WTC11 (cell line): ENCODE results near the gene WDFY3.

Experiments used
- CTCF ChIP-seq: fragments of 200-600 bp; IDR thresholded peaks from 2 replicates; pipeline ENCODE4 v1.8.0; 2022; ENCODE audit warnings: antibody characterized with exemption
- ETV6 ChIP-seq: sonication (generic); formaldehyde crosslinking; IDR thresholded peaks from 2 replicates; pipeline ENCODE4 v1.8.1; 2022; ENCODE audit warnings: mild to moderate bottlenecking, missing genetic modification reagents
- FOXJ3 ChIP-seq: sonication (generic); formaldehyde crosslinking; IDR thresholded peaks from 2 replicates; pipeline ENCODE4 v1.9.0; 2021; ENCODE audit warnings: missing genetic modification reagents, mild to moderate bottlenecking, borderline replicate concordance
- IRF1 ChIP-seq: sonication (generic); formaldehyde crosslinking; IDR thresholded peaks from 2 replicates; pipeline ENCODE4 v1.8.0; 2023; ENCODE audit warnings: missing genetic modification reagents
- IRF2 ChIP-seq: sonication (generic); formaldehyde crosslinking; IDR thresholded peaks from 2 replicates; pipeline ENCODE4 v1.8.0; 2022; ENCODE audit warnings: low read depth, missing genetic modification reagents, borderline replicate concordance
- NFE2L1 ChIP-seq: sonication (generic); formaldehyde crosslinking; IDR thresholded peaks from 2 replicates; pipeline ENCODE4 v1.8.1; 2023; ENCODE audit warnings: missing genetic modification reagents
- NR1H2 ChIP-seq: sonication (generic); formaldehyde crosslinking; IDR thresholded peaks from 2 replicates; pipeline ENCODE4 v1.9.0; 2021; ENCODE audit warnings: mild to moderate bottlenecking, moderate library complexity, missing genetic modification reagents
- NR2C2 ChIP-seq: sonication (generic); formaldehyde crosslinking; IDR thresholded peaks from 2 replicates; pipeline ENCODE4 v1.8.0; 2022; ENCODE audit warnings: mild to moderate bottlenecking, missing genetic modification reagents
- STAT6 ChIP-seq: sonication (generic); formaldehyde crosslinking; conservative IDR thresholded peaks from 2 replicates; pipeline ENCODE4 v1.8.1; 2023; ENCODE audit warnings: mild to moderate bottlenecking, low read depth, missing genetic modification reagents, moderate library complexity
- TEAD4 ChIP-seq: sonication (generic); formaldehyde crosslinking; IDR thresholded peaks from 2 replicates; pipeline ENCODE4 v1.8.0; 2022; ENCODE audit warnings: mild to moderate bottlenecking, missing genetic modification reagents
- USF2 ChIP-seq: sonication (generic); formaldehyde crosslinking; IDR thresholded peaks from 2 replicates; pipeline ENCODE4 v1.8.1; 2023; ENCODE audit warnings: mild to moderate bottlenecking, missing genetic modification reagents, moderate library complexity
- ZBTB43 ChIP-seq: sonication (generic); formaldehyde crosslinking; IDR thresholded peaks from 2 replicates; pipeline ENCODE4 v1.8.1; 2023; ENCODE audit warnings: mild to moderate bottlenecking, missing genetic modification reagents
- ZNF425 ChIP-seq: fragments of 250-450 bp; sonication (Bioruptor Pico); conservative IDR thresholded peaks from 2 replicates; pipeline ENCODE4 v1.9.0; 2021; ENCODE audit warnings: mild to moderate bottlenecking
- ZNF512 ChIP-seq: sonication (generic); formaldehyde crosslinking; IDR thresholded peaks from 2 replicates; pipeline ENCODE4 v1.8.1; 2022; ENCODE audit warnings: missing genetic modification reagents, borderline replicate concordance

- TF ChIP-seq NFE2L1 (CRISPR knock-in tag) (no peak), USF2 (CRISPR knock-in tag) (no peak), CTCF (no peak), ETV6 (no peak), TEAD4 (CRISPR knock-in tag) (no peak), ZNF512 (CRISPR knock-in tag) (no peak), NR1H2 (no peak), ZBTB43 (no peak), ZNF425 (no peak), NR2C2 (CRISPR knock-in tag) (no peak), IRF2 (CRISPR knock-in tag) (no peak), IRF1 (CRISPR knock-in tag) (no peak), STAT6 (CRISPR knock-in tag) (no peak), FOXJ3 (CRISPR knock-in tag) (no peak)
Observed at GRCh38 chr4:84937381-84937977, 29.0 kb downstream of the WDFY3 start.
